Liver (tissue), 9 donors: Measurements from ENCODE around the gene RAB5B. TPM values are rescaled to one million over a fixed set of nuclear protein-coding genes. Genes with fewer than 3 reads are reported as not detected.

ENCODE experiments used
- DNase-seq: peaks from one replicate; pipeline ENCODE4 v3.0.0-alpha.2; 2017; ENCODE audit warnings: low spot score
- H3K27ac ChIP-seq, 2 donors: one replicate each; pipeline ENCODE4 v1.7.0; 2013; ENCODE audit warnings: inconsistent platforms in 2 of 2, low read length in 2 of 2, control low read depth in 1 of 2, low read depth in 1 of 2, mild to moderate bottlenecking in 1 of 2
- H3K27me3 ChIP-seq, 4 donors: one replicate each; pipeline versions ENCODE4 v1.6.1 to v1.7.0; 2013; ENCODE audit warnings: low read length in 3 of 4, inconsistent platforms in 1 of 4, mild to moderate bottlenecking in 1 of 4, moderate library complexity in 1 of 4; ENCODE audit not compliant: control insufficient read depth in 4 of 4, insufficient read depth in 4 of 4
- H3K36me3 ChIP-seq, 4 donors: one replicate each; pipeline versions ENCODE4 v1.6.1 to v1.7.0; 2013; ENCODE audit warnings: low read length in 3 of 4, mild to moderate bottlenecking in 3 of 4, low read depth in 1 of 4, moderate library complexity in 1 of 4; ENCODE audit not compliant: control insufficient read depth in 4 of 4, insufficient read depth in 3 of 4
- H3K4me1 ChIP-seq, 4 donors: one replicate each; pipeline versions ENCODE4 v1.6.1 to v1.7.0; 2013; ENCODE audit warnings: low read length in 3 of 4, mild to moderate bottlenecking in 3 of 4, moderate library complexity in 1 of 4; ENCODE audit not compliant: control insufficient read depth in 4 of 4, insufficient read depth in 4 of 4
- H3K4me3 ChIP-seq, 3 donors: one replicate each; pipeline versions ENCODE4 v1.6.1 to v1.7.0; 2013; ENCODE audit warnings: low read length in 3 of 3, control low read depth in 1 of 3, low read depth in 1 of 3, mild to moderate bottlenecking in 1 of 3
- H3K9ac ChIP-seq, 2 donors: one replicate each; pipeline ENCODE4 v1.7.0; 2013; ENCODE audit warnings: low read length in 2 of 2, mild to moderate bottlenecking in 2 of 2, moderate library complexity in 2 of 2, control low read depth in 1 of 2, low read depth in 1 of 2
- H3K9me3 ChIP-seq, 4 donors: one replicate each; pipeline versions ENCODE4 v1.6.1 to v1.7.0; 2013; ENCODE audit warnings: low read length in 3 of 4; ENCODE audit not compliant: control insufficient read depth in 4 of 4
- ATF3 ChIP-seq: IDR thresholded peaks from 2 replicates; pipeline ENCODE4 v1.6.1; 2016; ENCODE audit warnings: antibody characterized with exemption
- FOXA1 ChIP-seq: IDR thresholded peaks from 2 replicates; pipeline ENCODE4 v1.6.1; 2016; ENCODE audit warnings: antibody characterized with exemption
- FOXA2 ChIP-seq: IDR thresholded peaks from 2 replicates; pipeline ENCODE4 v1.6.1; 2016; ENCODE audit warnings: antibody characterized with exemption
- GABPA ChIP-seq, 2 donors: IDR thresholded peaks in 1 of 2; conservative IDR thresholded peaks in 1 of 2; 2 replicates each; pipeline ENCODE4 v1.6.1; 2016; ENCODE audit warnings: antibody characterized with exemption in 2 of 2, mild to moderate bottlenecking in 1 of 2, moderate library complexity in 1 of 2
- HNF4A ChIP-seq, 2 donors: conservative IDR thresholded peaks; 2 replicates each; pipeline ENCODE4 v1.6.1; 2016; ENCODE audit warnings: antibody characterized with exemption in 2 of 2, mild to moderate bottlenecking in 2 of 2
- HNF4G ChIP-seq: IDR thresholded peaks from 2 replicates; pipeline ENCODE4 v1.6.1; 2016; ENCODE audit warnings: antibody characterized with exemption
- JUND ChIP-seq, 2 donors: IDR thresholded peaks; 2 replicates each; pipeline ENCODE4 v1.6.1; 2016; ENCODE audit warnings: antibody characterized with exemption in 2 of 2
- NR2F2 ChIP-seq: IDR thresholded peaks from 2 replicates; pipeline ENCODE4 v1.6.1; 2016; ENCODE audit warnings: antibody characterized with exemption
- RAD21 ChIP-seq, 2 donors: IDR thresholded peaks; 2 replicates each; pipeline ENCODE4 v1.6.1; 2016; ENCODE audit warnings: antibody characterized with exemption in 2 of 2, mild to moderate bottlenecking in 2 of 2
- REST ChIP-seq: IDR thresholded peaks from 2 replicates; pipeline ENCODE4 v1.6.1; 2016; ENCODE audit warnings: antibody characterized with exemption, mild to moderate bottlenecking
- RXRA ChIP-seq, 2 donors: IDR thresholded peaks; 2 replicates each; pipeline ENCODE4 v1.6.1; 2017 to 2018; ENCODE audit warnings: antibody characterized with exemption in 2 of 2, mild to moderate bottlenecking in 1 of 2
- SP1 ChIP-seq: IDR thresholded peaks from 2 replicates; pipeline ENCODE4 v1.6.1; 2018; ENCODE audit warnings: antibody characterized with exemption, mild to moderate bottlenecking
- TAF1 ChIP-seq: conservative IDR thresholded peaks from 2 replicates; pipeline ENCODE4 v1.6.1; 2016; ENCODE audit warnings: antibody characterized with exemption, mild to moderate bottlenecking
- WGBS: extraction: QIAGEN DNeasy Blood & Tissue Kit; methylation state at CpG from one replicate; pipeline ENCODE4 v1.1.7; 2013; 5-methylcytosine and 5-hydroxymethylcytosine counted together
- polyA plus RNA-seq, 2 donors: library from polyadenylated mRNA; stranded (reverse) in 1 of 2; unstranded in 1 of 2; fragments of 200-250 nt in 1 of 2; fragments of >200 nt in 1 of 2; fragmentation: Nextera tagmentation in 1 of 2; extraction: Ambion mirVana in 1 of 2; gene quantifications; one replicate each; pipeline versions ENCODE4 v1.2.1 to v1.2.3, GENCODE V29; 2013 to 2015
- total RNA-seq, 2 donors: library from RNA; depleted of rRNA; stranded (reverse); fragments of >200 nt; gene quantifications; one replicate each; pipeline ENCODE4 v1.2.3, GENCODE V29; 2014
- TF ChIP-seq, protein P1 (sequence below): fragments of 150-350 bp; IDR thresholded peaks from 2 replicates; pipeline ENCODE4 v1.5.1; 2017; ENCODE audit warnings: improper control_type of control experiment, low read depth, low read length; ENCODE audit not compliant: missing input control
- TF ChIP-seq, protein P2 (sequence below): IDR thresholded peaks from 2 replicates; pipeline ENCODE4 v1.6.1; 2016; ENCODE audit warnings: antibody characterized with exemption
- TF ChIP-seq, protein P3 (sequence below): IDR thresholded peaks from 2 replicates; pipeline ENCODE4 v1.6.1; 2016; ENCODE audit warnings: antibody characterized with exemption
- donor health status: healthy.
- donor health status: healthy.
- donor health status: healthy.
- donor health status: healthy.
- donor health status: healthy.

RAB5B gene
- total and polyA plus RNA-seq, 4 donors, result 20.7 to 44.0 (median 38.4) TPM

DNA sequence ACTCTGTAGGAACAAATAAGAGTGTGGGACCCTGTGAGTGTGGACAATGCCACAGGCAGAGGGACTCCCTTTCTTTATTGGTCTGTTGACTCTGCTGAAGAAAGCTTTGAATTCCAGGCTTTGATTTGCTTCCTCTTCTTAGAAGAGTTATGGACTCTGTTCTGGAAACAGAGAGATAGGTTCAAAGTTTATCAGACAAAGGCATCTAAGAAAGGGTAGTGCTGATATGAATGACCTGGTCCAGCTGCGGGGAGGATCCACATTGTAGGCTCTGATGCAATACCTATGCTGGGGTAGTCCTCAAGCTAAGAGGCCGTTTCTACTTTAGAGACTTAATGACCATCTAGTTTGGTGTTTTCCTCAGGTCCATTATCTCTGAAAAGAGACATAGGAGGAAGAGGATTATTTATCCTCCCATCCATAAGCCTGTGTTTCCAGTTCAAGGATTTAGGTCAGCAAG, 36.3 kb downstream of the RAB5B start (continued):
- TF ChIP-seq, protein P1, sequence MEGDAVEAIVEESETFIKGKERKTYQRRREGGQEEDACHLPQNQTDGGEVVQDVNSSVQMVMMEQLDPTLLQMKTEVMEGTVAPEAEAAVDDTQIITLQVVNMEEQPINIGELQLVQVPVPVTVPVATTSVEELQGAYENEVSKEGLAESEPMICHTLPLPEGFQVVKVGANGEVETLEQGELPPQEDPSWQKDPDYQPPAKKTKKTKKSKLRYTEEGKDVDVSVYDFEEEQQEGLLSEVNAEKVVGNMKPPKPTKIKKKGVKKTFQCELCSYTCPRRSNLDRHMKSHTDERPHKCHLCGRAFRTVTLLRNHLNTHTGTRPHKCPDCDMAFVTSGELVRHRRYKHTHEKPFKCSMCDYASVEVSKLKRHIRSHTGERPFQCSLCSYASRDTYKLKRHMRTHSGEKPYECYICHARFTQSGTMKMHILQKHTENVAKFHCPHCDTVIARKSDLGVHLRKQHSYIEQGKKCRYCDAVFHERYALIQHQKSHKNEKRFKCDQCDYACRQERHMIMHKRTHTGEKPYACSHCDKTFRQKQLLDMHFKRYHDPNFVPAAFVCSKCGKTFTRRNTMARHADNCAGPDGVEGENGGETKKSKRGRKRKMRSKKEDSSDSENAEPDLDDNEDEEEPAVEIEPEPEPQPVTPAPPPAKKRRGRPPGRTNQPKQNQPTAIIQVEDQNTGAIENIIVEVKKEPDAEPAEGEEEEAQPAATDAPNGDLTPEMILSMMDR, result no peak
- TF ChIP-seq FOXA2 (no peak), HNF4G (no peak), NR2F2 (no peak), SP1 (no peak)

DNA sequence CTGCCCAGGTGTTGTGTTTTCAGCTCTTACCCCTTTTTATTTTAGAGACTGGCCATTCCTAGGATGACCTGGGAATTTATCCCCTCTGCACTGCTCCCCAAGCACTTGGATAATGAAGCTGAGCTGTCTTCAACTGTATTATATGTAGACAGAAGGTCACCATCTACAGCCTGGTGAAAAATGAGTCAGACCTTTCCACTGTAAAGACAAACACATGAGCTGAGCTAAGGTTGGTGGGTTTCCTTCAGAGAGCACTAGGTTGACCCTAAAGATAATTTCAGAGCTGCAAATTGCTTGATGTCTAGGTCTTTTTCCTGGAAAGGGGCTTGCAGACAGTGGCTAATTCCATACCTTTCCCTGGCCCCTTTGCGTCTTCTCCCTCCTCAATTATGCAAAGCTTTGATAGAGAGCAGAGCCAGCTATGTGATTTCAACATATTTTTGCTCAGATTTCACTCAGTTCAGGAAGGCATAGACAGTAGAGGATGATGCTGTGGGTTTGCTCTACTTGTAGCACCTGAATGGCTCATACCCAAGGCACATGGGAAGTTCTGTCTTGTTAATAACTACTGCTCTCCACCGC, 37.7 kb downstream of the RAB5B start:
- peaks cover 0 to 16% (median 9%) of the 10 kb centered on the region in 4 donors for H3K4me1 ChIP-seq
- no peaks in the 10 kb centered on the region for H3K36me3 ChIP-seq
- no peak overlapping the region for H3K9ac ChIP-seq
- H3K27me3 ChIP-seq, result no peaks in the 10 kb centered on the region
- no peaks in the 10 kb centered on the region for H3K9me3 ChIP-seq
- no peak overlapping the region for H3K27ac ChIP-seq
- 97% methylated on average over 2 of the region's 2 CpGs for WGBS
- TF ChIP-seq JUND (IDR thresholded peaks at IDR 0.05) (no peak), SP1 (no peak), RAD21 (IDR thresholded peaks at IDR 0.05) (no peak), FOXA1 (no peak), REST (no peak), HNF4G (no peak), FOXA2 (no peak)
- TF ChIP-seq, protein P1, result no peak
- TF ChIP-seq, protein P2, sequence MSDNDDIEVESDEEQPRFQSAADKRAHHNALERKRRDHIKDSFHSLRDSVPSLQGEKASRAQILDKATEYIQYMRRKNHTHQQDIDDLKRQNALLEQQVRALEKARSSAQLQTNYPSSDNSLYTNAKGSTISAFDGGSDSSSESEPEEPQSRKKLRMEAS, result no peak
- H3K4me3 ChIP-seq, result no peak overlapping the region
- no peak for DNase-seq

- H3K27me3 ChIP-seq, result no peaks in the 10 kb centered on the region
- DNase-seq, result no peak
- H3K4me1 ChIP-seq, result peaks cover 0 to 14% (median 3%) of the 10 kb centered on the region in 4 donors
- H3K9me3 ChIP-seq, result no peaks in the 10 kb centered on the region
- no peak for TF ChIP-seq HNF4A (conservative IDR thresholded peaks at IDR 0.05)
- TF ChIP-seq, protein P2, result no peak
- TF ChIP-seq FOXA2, result no peak
- TF ChIP-seq JUND (IDR thresholded peaks at IDR 0.05), result no peak
- TF ChIP-seq RAD21 (IDR thresholded peaks at IDR 0.05), result no peak
- TF ChIP-seq ATF3, result no peak
- no peak for TF ChIP-seq TAF1
- TF ChIP-seq, protein P3, sequence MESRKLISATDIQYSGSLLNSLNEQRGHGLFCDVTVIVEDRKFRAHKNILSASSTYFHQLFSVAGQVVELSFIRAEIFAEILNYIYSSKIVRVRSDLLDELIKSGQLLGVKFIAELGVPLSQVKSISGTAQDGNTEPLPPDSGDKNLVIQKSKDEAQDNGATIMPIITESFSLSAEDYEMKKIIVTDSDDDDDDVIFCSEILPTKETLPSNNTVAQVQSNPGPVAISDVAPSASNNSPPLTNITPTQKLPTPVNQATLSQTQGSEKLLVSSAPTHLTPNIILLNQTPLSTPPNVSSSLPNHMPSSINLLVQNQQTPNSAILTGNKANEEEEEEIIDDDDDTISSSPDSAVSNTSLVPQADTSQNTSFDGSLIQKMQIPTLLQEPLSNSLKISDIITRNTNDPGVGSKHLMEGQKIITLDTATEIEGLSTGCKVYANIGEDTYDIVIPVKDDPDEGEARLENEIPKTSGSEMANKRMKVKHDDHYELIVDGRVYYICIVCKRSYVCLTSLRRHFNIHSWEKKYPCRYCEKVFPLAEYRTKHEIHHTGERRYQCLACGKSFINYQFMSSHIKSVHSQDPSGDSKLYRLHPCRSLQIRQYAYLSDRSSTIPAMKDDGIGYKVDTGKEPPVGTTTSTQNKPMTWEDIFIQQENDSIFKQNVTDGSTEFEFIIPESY, result no peak
- no peak for TF ChIP-seq RXRA (IDR thresholded peaks at IDR 0.05)
- no peak for TF ChIP-seq GABPA (IDR thresholded peaks at IDR 0.05 in 1 of 2, conservative IDR thresholded peaks at IDR 0.05 in 1 of 2)
- 60% methylated on average over 5 of the region's 5 CpGs for WGBS
- H3K36me3 ChIP-seq, result no peaks in the 10 kb centered on the region
- H3K9ac ChIP-seq, result peak overlapping the region in 1 of 2 donors; percentile 50
- H3K4me3 ChIP-seq, result no peak overlapping the region
- no peak overlapping the region for H3K27ac ChIP-seq
Observed at GRCh38 chr12:56013482-56013881, 39.6 kb downstream of the RAB5B start.
